ENCODE data around the gene SNRNP40.

DNA sequence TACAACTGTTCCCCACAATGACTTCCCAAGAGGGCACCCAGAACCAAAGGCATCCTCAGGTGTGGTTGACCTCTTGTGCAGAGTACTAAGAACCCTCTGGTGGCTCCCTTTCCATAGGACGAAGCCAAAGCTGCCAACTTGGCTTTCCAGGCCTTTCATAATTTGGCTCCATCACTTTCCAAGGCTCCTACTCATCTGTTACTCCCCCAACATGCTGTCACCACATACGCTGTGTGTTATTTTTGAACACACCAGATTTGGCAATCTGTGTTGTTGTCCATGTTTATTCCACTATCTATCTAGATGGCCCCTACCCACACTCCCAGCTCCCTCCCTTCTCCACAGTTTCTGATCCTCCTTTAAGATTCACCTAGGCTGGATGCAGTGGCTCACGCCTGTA, 46.7 kb downstream of the SNRNP40 start:
- TF ChIP-seq REST (IDR thresholded peaks at IDR 0.05; ENCODE audit: unreplicated experiment): no peak
- no peak for TF ChIP-seq CTCF (conservative IDR thresholded peaks at IDR 0.05; ENCODE audit: low read depth in 2 of 2)
- TF ChIP-seq EZH2 (IDR thresholded peaks at IDR 0.05; ENCODE audit: low read depth, unreplicated experiment): no peak
- no peak for TF ChIP-seq EZH2phosphoT487 (IDR thresholded peaks at IDR 0.05; ENCODE audit: unreplicated experiment)
- no peak for TF ChIP-seq POLR2AphosphoS5 (IDR thresholded peaks at IDR 0.05; ENCODE audit: low read depth)
- no peak for TF ChIP-seq STAT1 (IDR thresholded peaks at IDR 0.05; ENCODE audit: unreplicated experiment)
- TF ChIP-seq, protein P1, sequence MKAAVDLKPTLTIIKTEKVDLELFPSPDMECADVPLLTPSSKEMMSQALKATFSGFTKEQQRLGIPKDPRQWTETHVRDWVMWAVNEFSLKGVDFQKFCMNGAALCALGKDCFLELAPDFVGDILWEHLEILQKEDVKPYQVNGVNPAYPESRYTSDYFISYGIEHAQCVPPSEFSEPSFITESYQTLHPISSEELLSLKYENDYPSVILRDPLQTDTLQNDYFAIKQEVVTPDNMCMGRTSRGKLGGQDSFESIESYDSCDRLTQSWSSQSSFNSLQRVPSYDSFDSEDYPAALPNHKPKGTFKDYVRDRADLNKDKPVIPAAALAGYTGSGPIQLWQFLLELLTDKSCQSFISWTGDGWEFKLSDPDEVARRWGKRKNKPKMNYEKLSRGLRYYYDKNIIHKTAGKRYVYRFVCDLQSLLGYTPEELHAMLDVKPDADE (IDR thresholded peaks at IDR 0.05): no peak
- TF ChIP-seq ZNF114 (CRISPR knock-in tag; IDR thresholded peaks at IDR 0.05): no peak
- no peak for TF ChIP-seq JUNB (IDR thresholded peaks at IDR 0.05; ENCODE audit: unreplicated experiment)
- no peak for TF ChIP-seq CREB1 (CRISPR knock-in tag; IDR thresholded peaks at IDR 0.05; ENCODE audit: low read depth)
